Daoy (cell line): ENCODE results near the gene TMEM201. TPM values are rescaled to one million over a fixed set of nuclear protein-coding genes. Genes with fewer than 3 reads are reported as not detected.
"Not testable (repeated sequence)": the region's sequence is repeated elsewhere in the genome, so short reads cannot be mapped to it uniquely, and the experiment has no call there.

Source experiments
- DNase-seq: peaks from one replicate; pipeline ENCODE4 v3.0.0-alpha.2; 2015; ENCODE audit warnings: low read depth
- total RNA-seq: library from RNA; depleted of rRNA; stranded (reverse); fragments of >200 nt; shearing (Covaris generic); gene quantifications from 2 replicates; pipeline ENCODE4 v1.2.3, GENCODE V29; 2014; rRNA removed

Gene TMEM201
- total RNA-seq: 6.0 and 9.0 TPM in 2 replicates

- peak; percentile 97 for DNase-seq
Measured at GRCh38 chr1:9588551-9589143, at the start of gene TMEM201. Gene TMEM201 (plus strand): TSS chr1:9588911. CDS start chr1:9588931, 20 bp downstream.

DNA sequence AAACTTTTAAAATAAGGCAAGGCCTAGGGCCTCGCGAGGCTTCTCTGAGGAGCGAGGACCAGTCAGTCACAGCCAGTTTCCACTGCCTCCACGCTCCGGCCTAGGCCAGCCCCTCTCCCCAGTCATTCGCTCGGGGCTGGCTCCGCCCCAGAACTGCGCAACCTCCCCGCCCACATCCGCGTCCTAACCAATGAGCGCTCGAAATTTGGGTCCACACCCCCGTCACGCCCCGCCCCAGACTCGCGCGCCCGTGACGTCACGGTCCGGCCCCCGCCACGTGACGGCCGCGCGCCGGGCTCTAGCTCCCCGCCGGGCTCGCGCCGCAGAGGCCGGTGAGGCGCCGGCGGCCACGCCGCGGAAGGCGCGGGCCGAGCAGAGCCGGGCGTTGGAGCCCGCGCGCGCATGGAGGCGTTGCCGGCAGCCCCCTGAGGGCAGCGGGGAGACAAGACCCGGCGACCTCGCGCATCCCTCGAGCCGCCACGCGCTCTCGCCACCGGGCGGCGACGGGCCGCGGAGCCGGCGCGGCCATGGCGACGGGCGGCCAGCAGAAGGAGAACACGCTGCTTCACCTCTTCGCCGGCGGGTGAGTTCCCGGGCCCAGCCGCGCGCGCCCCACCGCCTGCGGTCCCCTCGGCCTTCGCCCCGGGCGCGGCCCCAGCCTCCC, 49.4 kb upstream of the TMEM201 start, which contains the start of gene SLC25A33:
Gene SLC25A33, plus strand, starts transcription at position 301 of the 664 bp plus-strand sequence. Its CDS starts 227 bp downstream, at position 528.
- peak; percentile 98 for DNase-seq

DNA sequence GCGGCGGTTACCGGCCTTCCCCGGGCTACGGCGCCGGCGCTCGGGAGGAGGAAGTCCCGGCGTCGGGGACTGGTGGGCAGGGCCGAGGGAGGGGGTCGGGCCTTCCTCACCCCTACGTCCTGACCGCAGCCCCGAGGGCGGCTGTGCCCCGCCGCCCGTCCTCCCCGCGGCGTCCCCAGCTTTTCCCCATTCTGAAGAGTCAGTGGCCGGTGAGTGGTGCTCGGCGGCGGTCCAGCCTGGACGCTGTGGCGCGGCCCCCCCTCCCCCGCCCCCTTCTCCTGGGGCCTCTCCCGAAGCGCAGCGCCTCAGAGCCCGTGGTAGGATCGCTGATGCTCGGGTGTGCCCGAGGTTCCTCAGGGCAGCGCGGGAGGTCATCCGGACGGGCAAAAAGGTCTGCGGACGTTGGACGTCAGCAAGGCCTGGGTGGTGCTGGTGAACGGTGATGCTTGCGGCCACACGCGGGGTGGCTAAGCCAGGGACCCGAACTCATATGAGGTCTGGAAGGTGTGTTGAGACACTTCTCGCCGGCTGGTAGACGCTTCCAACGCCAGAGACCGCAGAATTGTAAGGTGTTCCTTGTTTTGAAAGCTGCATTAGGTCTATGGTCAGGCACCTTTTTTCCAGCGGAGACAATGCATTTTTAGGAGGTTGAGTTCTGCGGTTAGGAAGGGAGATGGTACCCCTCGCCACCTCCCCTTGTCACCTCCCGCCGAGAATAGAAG, 48.7 kb upstream of the TMEM201 start:
- peak; percentile 66 for DNase-seq

DNA sequence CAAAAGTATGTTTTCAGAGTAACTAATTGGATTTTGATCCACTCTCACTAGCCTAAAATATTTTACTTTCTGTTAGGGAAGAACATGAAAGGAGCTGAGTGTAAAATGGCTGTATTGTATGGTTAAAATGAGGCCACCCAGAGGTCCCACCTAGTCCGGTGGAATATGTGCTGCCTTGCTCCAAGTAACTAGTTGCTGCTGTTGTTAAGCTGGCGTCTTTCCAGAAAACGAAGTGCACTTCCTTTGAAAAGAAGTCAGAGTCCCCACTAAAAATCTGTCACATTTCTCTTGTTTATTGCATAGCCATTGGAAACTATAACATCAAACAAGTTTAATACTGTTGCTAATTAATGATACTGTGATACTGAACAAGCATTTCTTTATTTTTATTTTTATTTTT, 46.3 kb upstream of the TMEM201 start:
- DNase-seq: peak; percentile 30

DNA sequence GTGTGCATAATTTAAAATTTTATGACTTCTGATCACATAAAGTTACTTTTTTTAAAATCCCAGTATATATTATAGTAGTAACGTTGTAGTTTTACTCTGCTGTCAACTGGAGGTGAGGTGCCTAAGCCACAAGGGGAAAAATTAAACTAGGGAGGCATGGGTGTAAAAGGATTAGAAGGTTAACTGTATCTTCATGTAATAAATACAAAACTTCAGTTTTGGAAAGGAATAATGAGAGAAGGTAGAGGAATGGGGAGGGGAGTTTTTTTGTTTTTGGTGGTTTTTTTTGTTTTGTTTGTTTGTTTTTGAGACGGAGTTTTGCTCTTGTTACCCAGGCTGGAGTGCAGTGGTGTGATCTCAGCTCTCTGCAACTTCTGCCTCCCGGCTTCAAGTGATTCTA, 43.8 kb upstream of the TMEM201 start:
- no peak for DNase-seq

GRCh38 chr1:9549955-9550546, 38.7 kb upstream of the TMEM201 start:
- DNase-seq: no peak

DNA sequence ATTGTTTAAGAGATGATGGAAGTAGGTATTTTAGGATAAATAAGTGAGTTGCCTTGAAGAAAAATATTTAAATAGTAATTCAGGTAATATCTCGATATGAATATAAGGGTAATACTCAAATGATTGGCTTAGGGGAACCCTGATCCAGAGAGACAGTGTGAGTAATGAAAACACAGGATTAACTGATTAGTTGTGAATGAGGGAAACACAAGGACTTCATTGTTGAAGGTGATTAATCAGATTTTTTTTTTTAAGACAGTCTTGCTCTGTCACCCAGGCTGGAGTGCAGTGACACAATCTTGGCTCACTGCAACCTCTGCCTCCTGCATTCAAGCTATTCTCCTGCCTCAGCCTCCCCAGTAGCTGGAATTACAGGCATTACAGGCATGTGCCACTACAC, 36.7 kb upstream of the TMEM201 start:
- DNase-seq: no peak

DNA sequence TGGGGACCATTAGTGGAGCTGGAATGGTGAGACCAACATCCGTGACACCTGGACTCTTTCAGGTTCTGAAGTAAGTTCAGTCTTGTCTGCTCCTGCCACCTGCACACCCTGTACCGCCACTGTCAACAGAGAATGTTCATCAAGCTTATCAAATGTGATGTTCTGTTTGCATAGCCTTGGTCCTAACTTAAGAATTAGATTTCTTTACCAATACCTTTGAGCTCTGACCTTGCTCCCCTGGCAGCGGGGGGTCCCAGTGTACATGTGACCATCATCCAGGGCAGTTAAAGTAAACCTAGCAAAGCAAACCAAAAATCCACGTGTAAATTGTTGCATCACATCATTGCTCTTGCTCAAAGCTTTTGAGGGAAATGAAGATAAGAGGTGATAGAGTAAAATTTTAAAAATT, 35.0 kb upstream of the TMEM201 start:
- no peak for DNase-seq

DNA sequence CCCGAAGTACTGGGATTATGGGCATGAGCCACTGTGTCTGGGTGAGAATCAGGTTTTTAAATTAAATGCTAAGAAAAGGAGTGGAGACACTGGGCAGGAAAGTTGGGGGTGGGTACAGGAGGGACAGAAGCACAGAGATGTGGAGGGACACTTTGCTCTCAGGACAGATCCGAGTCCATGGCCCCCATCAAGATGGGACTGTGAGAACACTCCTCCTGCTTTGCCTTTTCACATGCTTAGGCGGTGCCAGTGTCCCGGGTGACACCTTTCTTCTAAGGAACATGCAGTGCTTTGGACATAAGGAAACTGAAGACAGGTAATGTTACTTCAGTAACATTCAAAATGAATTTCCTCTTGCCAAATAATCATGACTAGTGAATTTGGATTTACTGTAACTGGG, 32.8 kb upstream of the TMEM201 start:
- no peak for DNase-seq

GRCh38 chr1:9557624-9558023, 31.1 kb upstream of the TMEM201 start:
- DNase-seq: no peak

DNA sequence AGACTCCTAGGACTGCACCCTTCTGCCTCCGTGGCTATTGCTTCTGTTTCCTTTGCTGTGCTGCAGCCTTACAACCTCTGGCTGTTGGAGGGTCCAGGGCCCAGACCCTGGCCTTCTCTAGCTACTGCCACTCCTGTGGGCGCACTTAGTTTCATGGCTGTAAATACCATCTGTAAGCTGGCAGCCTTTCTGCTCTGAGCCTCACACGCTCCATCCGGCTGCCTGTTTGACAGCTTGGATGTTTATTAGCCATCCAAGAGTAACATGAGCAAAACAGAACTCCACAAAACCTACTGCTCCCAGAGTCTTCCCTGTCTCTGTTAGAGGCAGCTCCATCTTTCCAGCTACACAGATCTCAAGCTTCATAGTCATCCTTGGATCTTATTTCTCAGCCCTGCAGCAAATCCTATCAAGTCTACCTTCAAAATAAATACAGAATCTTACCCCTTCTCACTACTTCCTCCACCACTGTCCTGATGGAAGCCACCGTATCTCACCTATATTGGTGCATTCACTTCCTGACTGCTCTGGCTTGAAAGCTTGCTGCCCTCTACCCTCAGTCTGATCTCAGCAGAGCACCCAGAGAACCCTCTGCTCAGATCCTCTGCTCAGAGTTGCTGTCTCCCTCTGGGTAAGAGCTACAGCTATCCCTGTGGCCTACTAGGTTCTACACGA, 30.3 kb upstream of the TMEM201 start:
- no peak for DNase-seq

DNA sequence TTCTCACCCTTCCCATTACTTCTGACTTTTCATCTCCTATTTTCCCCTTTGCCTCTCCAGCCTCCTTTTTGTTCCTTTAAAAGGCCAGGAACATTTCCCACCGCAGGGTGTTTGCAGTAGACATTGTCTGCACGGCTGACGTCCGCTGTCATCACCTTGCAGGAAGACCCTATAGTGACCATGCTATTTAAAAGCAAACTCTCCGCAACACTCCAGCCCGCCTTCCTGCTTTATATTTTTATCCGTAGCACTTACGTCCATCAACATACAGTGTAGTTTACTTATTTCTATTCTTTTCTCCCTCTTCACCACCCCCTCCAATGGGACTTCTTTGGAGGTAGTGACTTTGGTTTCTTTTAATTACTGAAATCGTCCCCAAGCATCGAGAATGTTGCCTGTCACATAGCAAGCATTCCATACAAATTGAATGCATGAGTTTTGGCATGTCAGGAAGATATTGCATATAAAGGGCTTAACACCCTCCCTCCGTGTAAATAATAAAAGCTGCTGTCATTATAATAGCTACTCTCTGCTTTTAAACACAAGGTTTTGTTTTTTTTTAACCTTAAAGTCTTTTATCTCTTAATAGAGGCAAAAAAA, 29.7 kb upstream of the TMEM201 start:
- DNase-seq: no peak

GRCh38 chr1:9559673-9560072, 29.0 kb upstream of the TMEM201 start:
- DNase-seq: no peak

DNA sequence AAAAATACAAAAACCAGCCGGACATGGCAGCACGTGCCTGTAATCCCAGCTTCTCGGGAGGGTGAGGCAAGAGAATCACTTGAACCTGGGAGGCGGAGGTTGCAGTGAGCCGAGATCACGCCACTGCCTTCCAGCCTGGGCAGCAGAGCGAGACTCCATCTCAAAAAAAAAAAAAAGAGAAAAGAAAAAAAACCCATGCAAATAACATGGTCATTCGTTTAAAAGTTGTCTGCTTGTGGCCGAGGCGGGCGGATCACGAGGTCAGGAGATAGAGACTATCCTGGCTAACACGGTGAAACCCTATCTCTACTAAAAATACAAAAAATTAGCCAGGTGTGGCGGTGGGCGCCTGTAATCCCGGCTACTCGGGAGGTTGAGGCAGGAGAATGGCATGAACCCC, 28.6 kb upstream of the TMEM201 start:
- not testable (repeated sequence) for DNase-seq

DNA sequence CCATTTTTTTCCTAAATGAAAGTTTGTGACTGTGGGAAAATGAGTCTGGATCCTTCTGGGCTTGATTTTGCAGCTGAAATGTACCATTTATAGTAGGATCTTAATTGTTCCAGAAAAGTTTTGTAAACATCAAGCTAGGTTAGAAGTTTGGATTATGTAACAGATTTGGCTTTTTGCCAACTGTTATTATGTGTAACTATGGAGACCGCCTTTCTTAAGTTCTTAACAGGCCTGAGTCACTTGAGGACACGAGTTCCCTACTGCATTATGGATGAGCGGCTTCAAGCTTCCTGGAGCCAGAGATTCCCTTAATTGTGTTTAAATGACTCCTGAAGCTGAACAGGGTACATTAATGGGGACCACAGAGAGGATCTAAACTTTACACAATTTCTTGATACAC, 27.3 kb upstream of the TMEM201 start:
- DNase-seq: peak; percentile 62

GRCh38 chr1:9569267-9569666, 19.4 kb upstream of the TMEM201 start:
- no peak for DNase-seq

DNA sequence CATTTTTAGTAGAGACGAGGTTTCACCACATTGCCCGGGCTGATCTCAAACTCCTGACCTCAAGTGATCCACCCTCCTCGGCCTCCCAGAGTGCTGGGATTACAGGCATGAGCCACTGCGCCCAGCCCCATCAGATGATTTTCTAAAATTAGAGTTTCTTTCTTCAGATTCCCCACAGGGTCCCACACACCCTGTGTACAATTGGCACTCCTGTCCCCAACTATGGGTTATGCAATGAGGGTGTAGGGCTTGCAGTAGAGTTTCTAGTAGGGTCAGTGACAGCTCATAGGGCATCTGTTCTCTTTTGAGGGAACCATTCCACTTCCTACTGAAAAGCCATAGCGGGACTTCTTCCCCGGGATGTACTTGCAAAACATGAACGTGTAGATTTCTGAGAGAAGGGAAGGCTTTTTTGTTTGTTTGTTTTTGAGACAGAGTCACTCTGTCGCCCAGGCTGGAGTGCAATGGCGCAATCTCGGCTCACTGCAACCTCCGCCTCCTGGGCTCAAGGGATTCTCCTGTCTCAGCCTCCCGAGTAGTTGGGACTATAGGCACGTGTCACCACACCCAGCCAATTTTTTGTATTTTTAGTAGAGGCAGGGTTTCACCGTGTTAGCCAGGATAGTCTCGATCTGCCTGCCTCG, 17.7 kb upstream of the TMEM201 start:
- not testable (repeated sequence) for DNase-seq

DNA sequence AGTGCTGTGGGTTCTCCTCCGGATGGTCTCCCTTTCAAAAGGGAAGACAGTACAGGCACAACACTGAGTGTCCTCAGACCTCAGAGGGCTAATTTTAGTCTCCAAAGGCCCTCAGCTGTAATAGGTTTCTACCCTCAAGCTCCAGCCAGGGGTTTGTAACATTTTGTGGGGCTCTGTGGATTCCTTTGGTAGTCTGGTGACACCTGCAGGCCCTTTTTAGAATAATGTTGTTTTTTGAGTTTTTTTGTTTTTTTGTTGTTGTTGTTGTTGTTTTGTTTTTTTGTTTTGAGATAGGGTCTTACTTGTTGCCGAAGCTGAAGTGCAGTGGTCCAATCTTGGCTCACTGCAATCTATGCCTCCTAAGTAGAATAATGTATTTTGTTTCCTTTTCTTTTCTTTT, 15.0 kb upstream of the TMEM201 start:
- no peak for DNase-seq

GRCh38 chr1:9575486-9575885, 13.2 kb upstream of the TMEM201 start:
- no peak for DNase-seq

DNA sequence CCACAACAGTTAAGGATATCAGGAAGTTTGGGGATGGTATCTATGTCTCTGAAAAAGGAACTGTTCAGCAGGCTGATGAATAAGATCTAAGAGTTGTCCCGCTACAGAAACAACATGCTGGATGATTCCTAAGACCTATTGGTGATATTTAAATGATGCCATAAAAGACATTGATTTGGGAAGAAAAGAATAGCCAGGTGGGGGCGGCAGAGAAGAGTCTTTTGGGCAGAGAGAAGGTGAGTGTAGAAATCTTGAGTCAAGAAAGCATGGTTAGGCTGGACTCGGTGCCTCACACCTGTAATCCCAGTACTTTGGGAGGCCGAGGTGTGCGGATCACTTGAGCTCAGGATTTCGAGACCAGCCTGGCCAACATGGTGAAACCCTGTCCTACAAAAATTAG, 11.8 kb upstream of the TMEM201 start:
- DNase-seq: no peak

GRCh38 chr1:9577423-9577822, 11.3 kb upstream of the TMEM201 start:
- DNase-seq: no peak
